Esophagus squamous epithelium (tissue), 5 donors: ENCODE measurements around the gene PGAP2. TPM values are rescaled to one million over a fixed set of nuclear protein-coding genes. Genes with fewer than 3 reads are reported as not detected.

Experiments
- DNase-seq: peaks from one replicate; lab custom pipeline; 2025; lab: John Stamatoyannopoulos, UW
- H3K27ac ChIP-seq, 4 donors: fragments of 200-600 bp; sonication (generic); one replicate each; pipeline ENCODE4 v1.5.1; 2016 to 2019; ENCODE audit warnings: mild to moderate bottlenecking in 1 of 4
- H3K27me3 ChIP-seq, 4 donors: fragments of 200-600 bp; sonication (generic); 1 replicate in 3 of 4; 2 replicates in 1 of 4; pipeline versions ENCODE4 v1.5.1 to v1.6.0; 2017 to 2021; ENCODE audit warnings: antibody characterized with exemption in 1 of 4
- H3K36me3 ChIP-seq, 3 donors: fragments of 200-600 bp; sonication (generic); one replicate each; pipeline ENCODE4 v1.5.1; 2016 to 2019
- H3K4me1 ChIP-seq, 3 donors: fragments of 200-600 bp; sonication (generic); one replicate each; pipeline ENCODE4 v1.5.1; 2017 to 2019
- H3K4me3 ChIP-seq, 4 donors: fragments of 200-600 bp; sonication (generic); 1 replicate in 3 of 4; 2 replicates in 1 of 4; pipeline ENCODE4 v1.5.1; 2016 to 2019; ENCODE audit warnings: mild to moderate bottlenecking in 2 of 4, moderate library complexity in 1 of 4
- H3K9me3 ChIP-seq, 3 donors: fragments of 200-600 bp; sonication (generic); one replicate each; pipeline ENCODE4 v1.5.1; 2016 to 2019
- CTCF ChIP-seq, 6 experiments: fragments of 450-650 bp in 4 of 6; fragments of 200-600 bp in 2 of 6; sonication (generic) in 2 of 6; IDR thresholded peaks; one replicate each; pipeline ENCODE4 v1.5.1; 2016 to 2019; ENCODE audit warnings: antibody characterized with exemption in 6 of 6, mild to moderate bottlenecking in 4 of 6, moderate library complexity in 4 of 6
- POLR2A ChIP-seq, 4 donors: fragments of 450-650 bp; IDR thresholded peaks; one replicate each; pipeline ENCODE4 v1.6.1; 2017; ENCODE audit warnings: antibody characterized with exemption in 4 of 4, mild to moderate bottlenecking in 4 of 4, moderate library complexity in 3 of 4
- WGBS, 2 donors: methylation state at CpG; one replicate each; pipeline ENCODE4 v1.1.5; 2018; 5-methylcytosine and 5-hydroxymethylcytosine counted together
- intact Hi-C: fragments of 100-400 bp; cut with DNase I; formaldehyde crosslinking; loops from one replicate; pipeline ENCODE4 v1.15.0; 2022
- total RNA-seq, 4 donors: library from RNA; depleted of rRNA; stranded (reverse); fragments of >200 nt; gene quantifications; one replicate each; pipeline ENCODE4 v1.1.0, GENCODE V29; 2016
- donor health status: DM: yes; HTN: yes; CAD: no.

The PGAP2 gene
- total RNA-seq, 4 donors from 2014 or later, result 10.8 to 30.8 (median 27.5) TPM

DNA sequence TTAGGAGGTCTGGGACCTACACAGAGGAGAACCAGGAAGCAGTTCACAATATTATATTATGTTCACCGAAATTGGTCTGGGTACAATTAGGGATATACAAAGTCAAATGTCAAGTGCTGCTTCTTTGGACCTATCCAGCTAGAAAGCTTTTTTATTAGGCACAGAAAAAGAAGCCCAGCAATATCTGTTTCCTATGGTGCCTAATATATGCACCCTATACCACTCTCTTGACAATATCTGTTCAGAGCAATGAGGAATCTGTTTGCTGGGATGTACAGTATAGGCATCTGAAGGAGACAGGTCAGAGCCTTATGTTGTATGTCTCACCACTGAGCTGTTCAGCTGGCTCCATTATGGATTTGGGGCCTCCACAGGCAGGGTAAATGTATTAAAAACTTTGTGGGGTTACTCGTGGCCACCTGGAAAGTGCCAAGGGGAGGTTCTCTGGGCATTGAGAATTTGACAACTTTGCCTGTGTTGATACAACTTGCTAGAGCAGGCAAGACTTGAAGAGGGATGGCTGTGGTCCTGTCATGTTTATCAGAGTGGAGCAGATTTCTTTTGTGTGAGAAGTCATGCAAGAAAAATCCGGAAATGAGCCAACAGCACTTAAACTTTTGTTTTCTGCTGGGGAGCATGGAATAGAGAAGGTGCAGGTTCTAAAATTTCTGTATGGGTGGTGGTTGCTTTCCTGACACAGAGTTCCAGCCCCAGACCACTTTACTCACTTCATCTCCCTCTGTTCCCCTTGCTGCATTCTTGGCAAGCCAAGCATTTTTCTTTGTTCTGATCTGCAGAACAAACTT, 57.2 kb downstream of the PGAP2 start:
- no peak for DNase-seq
- TF ChIP-seq POLR2A (IDR thresholded peaks at IDR 0.05) (no peak), CTCF (IDR thresholded peaks at IDR 0.05) (no peak)
- Histone ChIP-seq H3K27me3 (no peaks in the 10 kb centered on the region), H3K4me1 (peaks cover 16 to 88% (median 47%) of the 10 kb centered on the region in 3 donors), H3K36me3 (no peaks in the 10 kb centered on the region), H3K4me3 (no peak overlapping the region), H3K27ac (peak overlapping the region; percentile 48 to 78 (median 58)), H3K9me3 (no peaks in the 10 kb centered on the region)
- intact Hi-C loops, result loop anchor here (10.0 kb wide), 1 partner anchor 89 kb away; no protein-coding TSS in a partner anchor
- 30 to 32% methylated on average over 3 of the region's 3 CpGs for WGBS, 2 donors

GRCh38 chr11:3866206-3866605, 57.8 kb downstream of the PGAP2 start:
- peak in 1 of 6 experiments; percentile 19 for TF ChIP-seq CTCF (IDR thresholded peaks at IDR 0.05)
- no peak for TF ChIP-seq POLR2A (IDR thresholded peaks at IDR 0.05)
- no peaks in the 10 kb centered on the region for H3K36me3 ChIP-seq
- intact Hi-C loops, result loop anchor here (10.0 kb wide), 1 partner anchor 89 kb away; no protein-coding TSS in a partner anchor
- peak overlapping the region in 3 of 4 donors; percentile 48 to 62 (median 53) for H3K27ac ChIP-seq
- peaks cover 12 to 82% (median 41%) of the 10 kb centered on the region in 3 donors for H3K4me1 ChIP-seq
- H3K4me3 ChIP-seq, result no peak overlapping the region
- no peaks in the 10 kb centered on the region for H3K27me3 ChIP-seq
- WGBS, 2 donors, result 59 to 71% methylated on average over 5 of the region's 5 CpGs
- no peaks in the 10 kb centered on the region for H3K9me3 ChIP-seq
- DNase-seq, result no peak

DNA sequence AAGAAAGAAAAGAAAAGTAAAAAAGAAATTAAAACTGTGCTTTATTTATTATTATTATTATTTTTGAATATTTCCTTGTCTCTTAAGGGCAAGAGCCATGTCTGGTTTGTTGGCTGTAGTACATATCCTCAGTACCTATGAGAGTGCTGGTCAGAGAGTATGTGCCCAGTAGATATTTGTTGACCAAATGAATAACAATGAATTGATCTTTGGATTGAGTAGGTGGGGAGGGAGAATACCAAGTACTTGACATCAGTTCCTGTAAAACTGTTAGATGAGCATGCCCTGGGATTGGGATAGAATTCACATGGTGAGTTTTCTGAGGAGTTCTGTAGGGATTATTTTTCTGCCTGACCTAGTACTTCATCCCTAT, 58.5 kb downstream of the PGAP2 start:
- DNase-seq, result no peak
- no peak for TF ChIP-seq POLR2A (IDR thresholded peaks at IDR 0.05)
- no peak for TF ChIP-seq CTCF (IDR thresholded peaks at IDR 0.05)
- no peaks in the 10 kb centered on the region for H3K9me3 ChIP-seq
- H3K27ac ChIP-seq, result peak overlapping the region; percentile 14 to 61 (median 46)
- H3K27me3 ChIP-seq, result no peaks in the 10 kb centered on the region
- H3K4me1 ChIP-seq, result peaks cover 12 to 82% (median 40%) of the 10 kb centered on the region in 3 donors
- no peaks in the 10 kb centered on the region for H3K36me3 ChIP-seq
- intact Hi-C loops, result loop anchor here (10.0 kb wide), 1 partner anchor 88 kb away; no protein-coding TSS in a partner anchor
- H3K4me3 ChIP-seq, result no peak overlapping the region

DNA sequence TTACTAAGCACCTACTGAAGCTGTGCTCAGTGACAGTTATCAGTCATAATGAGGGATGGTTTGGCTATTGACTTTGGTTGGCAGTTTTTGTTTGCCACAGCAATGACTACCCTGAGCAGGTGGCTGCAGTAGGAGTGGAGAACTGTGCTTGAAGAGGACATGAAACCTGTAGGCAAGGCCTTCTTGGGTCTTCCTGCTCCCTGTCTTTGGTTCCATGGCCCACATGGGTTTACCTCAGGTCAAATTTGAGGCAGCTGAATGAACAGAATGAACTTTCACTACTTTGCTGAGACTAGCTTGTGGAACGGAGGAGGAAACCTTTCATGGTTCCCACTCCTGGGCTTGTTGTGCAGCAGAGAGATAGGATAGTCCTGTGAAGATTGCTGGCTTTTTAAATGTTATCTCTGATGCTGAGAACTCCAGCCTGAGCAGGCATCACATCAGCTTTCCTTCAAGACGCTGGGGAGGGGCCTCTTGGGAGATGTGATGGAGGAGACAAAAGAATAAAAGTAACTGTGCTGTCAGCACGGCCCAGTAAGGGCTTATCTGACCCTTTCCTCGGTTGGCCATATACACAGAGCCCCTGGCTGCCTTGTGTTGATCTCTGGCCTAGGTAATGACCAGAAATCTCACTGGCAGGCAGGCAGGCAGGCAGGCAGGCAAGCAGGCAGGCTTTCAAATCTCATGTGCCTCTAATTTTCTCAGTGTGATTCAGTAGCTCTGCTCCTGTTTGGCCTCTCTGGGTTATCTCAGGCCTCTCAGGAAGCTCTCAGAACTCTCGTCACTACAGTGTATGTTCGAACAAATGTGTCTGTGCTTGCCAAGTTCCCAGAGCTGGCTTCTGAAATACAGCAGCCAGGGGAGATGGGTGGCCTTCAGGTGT, 59.1 kb downstream of the PGAP2 start:
- DNase-seq, result no peak
- H3K9me3 ChIP-seq, result no peaks in the 10 kb centered on the region
- no peak overlapping the region for H3K4me3 ChIP-seq
- H3K36me3 ChIP-seq, result no peaks in the 10 kb centered on the region
- WGBS, 2 donors, result 27 to 42% methylated on average over 5 to 6 of the region's 6 CpGs
- intact Hi-C loops, result loop anchor here (10.0 kb wide), 1 partner anchor 87 kb away; no protein-coding TSS in a partner anchor
- peaks cover 12 to 79% (median 40%) of the 10 kb centered on the region in 3 donors for H3K4me1 ChIP-seq
- H3K27me3 ChIP-seq, result no peaks in the 10 kb centered on the region
- TF ChIP-seq POLR2A (IDR thresholded peaks at IDR 0.05) (no peak), CTCF (IDR thresholded peaks at IDR 0.05) (no peak)
- H3K27ac ChIP-seq, result peak overlapping the region; percentile 14 to 61 (median 46)
